Colon (tissue), 2 donors: ENCODE results near the gene BPIFB4.
"Not testable (repeated sequence)": the region's sequence is repeated elsewhere in the genome, so short reads cannot be mapped to it uniquely, and the experiment has no call there.

Experiments
- FAIRE-seq: peaks from 2 replicates; lab custom pipeline; 2012; peaks lifted over from hg19 to GRCh38; lab: Jason Lieb, UNC
- donor health status: control.
- donor health status: control.

The BPIFB4 gene

GRCh38 chr20:33091147-33091546 lies 11.7 kb downstream of the BPIFB4 start:
- FAIRE-seq: no peak

DNA sequence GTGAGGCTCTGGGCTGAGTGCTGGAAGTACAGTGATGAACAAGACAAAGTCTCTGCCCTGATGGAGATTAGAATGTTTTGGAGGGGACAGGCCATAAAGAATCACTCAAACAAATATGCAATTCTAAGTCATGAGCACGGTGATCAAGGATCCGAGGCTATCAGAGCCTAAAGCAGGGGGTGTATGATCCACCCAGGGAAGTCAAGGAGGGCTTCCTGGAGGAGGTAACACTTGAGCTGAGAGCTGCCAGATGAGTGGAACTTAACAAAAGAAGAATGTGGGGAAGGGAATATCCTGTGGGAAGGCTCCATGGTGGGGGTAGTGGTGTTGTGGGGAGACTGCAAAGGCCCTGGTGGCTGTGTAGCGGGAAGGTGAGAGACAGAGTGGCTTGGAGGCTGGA lies 12.2 kb downstream of the BPIFB4 start:
- FAIRE-seq: no peak

GRCh38 chr20:33092361-33092760 lies 12.9 kb downstream of the BPIFB4 start:
- no peak for FAIRE-seq

GRCh38 chr20:33093074-33093473 lies 13.6 kb downstream of the BPIFB4 start:
- FAIRE-seq: no peak

GRCh38 chr20:33093582-33093981 lies 14.1 kb downstream of the BPIFB4 start:
- no peak for FAIRE-seq

DNA sequence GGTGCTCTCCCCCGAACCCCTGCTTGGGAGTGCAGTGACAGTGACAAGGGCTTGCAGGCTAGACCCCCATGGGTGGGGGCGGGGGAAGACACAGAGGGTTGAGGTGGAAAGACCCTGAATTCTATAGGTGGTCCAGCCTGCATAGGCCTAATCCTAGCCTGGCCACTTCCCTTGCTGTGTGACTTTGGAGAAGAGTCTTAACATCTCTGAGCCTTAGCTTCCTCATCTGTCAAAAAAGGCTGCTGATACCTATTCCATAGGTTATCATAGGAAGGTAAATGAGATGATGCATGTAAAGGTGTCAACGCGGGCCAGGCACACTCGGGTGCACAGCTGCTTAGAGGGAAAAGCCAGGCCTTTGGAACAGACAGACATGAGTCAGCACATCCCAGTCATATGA lies 15.8 kb downstream of the BPIFB4 start:
- FAIRE-seq: no peak

GRCh38 chr20:33095902-33096584 lies 16.6 kb downstream of the BPIFB4 start:
- not testable (repeated sequence) for FAIRE-seq

DNA sequence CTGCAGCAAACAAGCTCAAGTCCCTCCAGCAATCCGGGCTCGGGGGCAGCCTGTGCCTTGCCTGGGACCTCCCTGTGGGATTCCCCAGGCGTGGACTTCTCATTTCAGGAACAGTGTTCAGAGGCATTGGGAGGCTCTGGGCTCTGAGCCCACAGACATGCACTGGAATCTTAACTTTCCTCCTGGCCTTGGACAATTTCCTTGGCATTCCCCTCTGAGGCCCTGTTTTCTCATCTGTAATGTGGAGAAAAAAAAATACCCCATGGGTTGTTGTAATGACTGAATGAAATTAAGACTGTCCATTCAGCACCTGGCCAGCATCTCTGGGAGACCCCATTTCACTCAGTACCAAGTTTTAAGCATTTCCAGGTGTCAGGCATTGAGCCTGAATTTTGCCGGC lies 17.6 kb downstream of the BPIFB4 start:
- no peak for FAIRE-seq

DNA sequence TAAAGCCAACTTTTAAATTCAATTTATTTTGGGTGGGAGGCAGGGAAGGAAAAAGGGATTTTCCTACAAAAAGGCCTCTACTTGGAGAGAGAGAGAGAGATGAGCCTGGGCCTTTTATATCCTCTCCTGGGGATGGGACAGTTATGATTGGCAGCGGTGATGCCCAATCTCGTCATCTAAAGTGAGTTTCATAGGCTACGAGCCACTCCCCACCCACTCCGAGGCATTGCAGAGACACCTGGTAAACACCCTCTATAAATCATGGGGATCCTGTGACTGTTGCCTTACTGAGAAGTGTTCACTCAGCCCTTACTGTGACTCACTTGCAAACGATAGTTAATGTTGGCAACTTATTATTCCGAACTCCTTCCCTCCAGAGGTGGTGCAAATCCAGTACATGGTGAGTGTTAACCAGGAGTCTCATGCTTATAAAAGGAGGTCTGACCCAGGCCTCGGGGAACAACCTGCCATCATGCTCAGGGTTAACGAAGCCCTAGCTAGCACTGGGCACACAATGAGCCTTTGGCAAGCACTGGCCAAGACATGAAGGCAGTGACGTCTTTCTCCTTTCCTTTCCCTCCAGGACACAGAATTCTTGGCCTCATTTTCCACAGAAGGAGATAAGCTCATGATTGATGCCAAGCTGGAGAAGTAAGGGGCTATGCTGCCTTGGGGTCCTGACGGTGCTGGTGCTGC lies 20.5 kb downstream of the BPIFB4 start:
- no peak for FAIRE-seq

DNA sequence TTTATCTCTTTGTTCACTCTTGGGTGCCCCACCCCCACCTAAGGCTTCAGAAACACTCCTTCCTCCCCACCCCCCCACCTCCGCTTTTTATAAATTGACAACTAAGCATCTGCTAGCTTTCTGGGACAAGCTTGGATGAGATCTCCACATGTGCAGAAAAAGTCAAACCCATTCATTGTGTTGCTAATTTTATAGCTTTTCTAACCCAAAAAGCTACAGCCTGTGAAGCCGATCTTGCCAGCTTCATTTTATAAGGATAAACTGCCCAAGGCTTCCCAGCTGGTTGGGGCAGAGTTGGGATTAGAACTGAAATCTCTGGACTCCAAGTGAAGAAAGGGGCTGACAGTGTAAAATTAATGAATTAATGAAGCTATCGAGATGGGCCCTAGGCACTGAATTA lies 24.1 kb downstream of the BPIFB4 start:
- FAIRE-seq: no peak

DNA sequence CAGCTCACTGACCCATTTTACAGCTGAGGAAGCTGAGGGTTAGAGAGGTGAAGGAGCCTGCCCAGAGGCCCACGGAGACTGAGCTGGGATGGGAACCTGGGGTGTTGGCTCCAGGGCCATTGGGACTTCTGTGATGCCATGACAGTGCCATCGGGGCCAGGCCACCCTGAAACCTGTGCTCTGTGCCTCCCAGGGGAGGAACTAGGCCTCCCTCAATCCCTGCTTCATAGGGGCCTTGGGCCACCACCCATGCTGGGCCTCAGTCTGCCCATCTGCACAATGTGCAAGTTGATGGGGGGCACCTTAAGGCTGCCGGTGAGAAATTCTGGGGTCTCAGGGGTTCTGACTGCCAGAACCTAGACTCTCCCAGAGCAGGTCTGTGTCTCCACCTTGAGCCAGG lies 24.9 kb downstream of the BPIFB4 start:
- no peak for FAIRE-seq

- no peak for FAIRE-seq
Measured at GRCh38 chr20:33105316-33105924, 26.0 kb downstream of the BPIFB4 start.

DNA sequence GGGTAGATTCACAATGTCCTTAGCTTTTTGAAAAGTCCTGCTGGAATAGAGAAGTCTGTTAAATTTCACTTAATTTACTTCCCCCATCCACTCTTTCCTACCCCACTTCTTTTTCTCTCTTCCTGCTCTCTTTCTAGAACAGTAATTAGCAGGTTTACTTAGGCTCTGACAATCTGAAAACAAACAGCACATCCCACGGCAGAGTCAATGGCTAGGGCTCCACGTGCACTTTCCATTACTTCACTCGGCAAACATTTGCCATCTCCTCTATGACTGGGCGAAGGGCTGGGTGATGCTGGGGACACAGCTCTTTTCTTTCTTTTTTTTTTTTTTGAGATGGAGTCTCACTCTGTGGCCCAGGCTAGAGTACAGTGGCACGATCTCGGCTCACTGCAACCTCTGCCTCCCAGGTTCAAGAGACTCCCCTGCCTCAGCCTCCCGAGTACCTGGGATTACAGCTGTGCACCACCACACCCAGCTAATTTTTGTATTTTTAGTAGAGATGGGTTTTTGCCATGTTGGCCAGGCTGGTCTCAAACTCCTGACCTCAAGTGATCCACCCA lies 26.7 kb downstream of the BPIFB4 start:
- not testable (repeated sequence) for FAIRE-seq

DNA sequence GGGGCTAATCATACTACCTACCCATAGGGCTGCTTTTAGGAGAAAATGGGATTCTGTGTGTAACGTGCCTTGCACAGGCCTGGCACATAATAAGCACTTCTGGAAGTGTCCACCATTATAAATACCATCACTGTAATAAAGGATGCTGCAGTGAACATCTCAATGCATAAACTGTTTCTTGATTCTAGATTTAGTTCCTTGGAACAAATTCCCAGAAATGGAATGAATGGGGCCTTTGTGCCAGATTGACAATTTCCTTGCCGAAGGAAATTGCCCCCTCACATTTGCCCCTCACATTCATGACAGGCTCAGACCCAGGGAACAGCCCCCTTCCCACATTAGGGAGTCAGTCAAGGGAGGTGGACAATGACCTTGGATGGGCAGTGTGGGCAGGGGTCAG lies 29.2 kb downstream of the BPIFB4 start:
- no peak for FAIRE-seq

GRCh38 chr20:33110147-33110825 lies 30.8 kb downstream of the BPIFB4 start:
- no peak for FAIRE-seq

GRCh38 chr20:33111306-33111705 lies 31.9 kb downstream of the BPIFB4 start:
- FAIRE-seq: no peak

DNA sequence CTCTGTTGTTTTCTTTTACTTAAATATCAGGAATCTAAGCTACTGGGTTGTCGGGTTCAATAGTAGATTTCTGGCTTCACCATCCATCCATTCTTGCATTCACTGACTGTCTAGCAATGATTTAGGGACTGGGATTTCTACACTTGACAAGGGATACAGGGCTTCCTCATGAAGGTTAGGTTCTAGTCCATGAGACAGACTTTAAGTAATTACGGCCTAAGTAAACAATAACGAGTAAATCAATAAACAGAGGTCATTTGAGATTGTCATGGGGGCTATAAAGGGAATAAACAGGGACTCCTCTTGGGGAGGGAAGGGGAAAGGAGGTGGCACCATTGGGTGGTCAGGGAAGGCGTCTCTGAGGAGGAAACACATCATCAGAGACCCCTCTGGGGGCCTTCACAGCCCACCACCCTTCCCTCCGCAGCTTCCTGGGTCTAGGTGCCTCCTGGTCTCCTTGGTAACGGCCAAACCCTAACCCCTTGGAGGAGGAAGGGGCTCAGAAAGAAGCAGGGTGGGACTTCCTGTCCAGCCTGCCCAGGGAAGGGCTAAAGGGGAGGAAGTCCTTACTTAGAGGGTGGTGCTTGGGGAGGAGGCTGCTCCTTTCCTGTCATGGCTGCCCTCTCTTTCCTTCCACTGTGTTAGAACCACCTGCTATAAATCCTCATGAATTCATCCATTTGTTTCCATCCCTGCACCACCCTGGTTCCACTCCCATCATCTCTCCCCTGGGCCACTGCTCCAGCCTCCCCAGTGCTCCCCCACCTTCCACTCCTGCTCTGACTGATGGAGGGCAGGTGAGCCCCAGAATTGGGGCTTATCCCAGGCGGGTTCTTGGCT lies 33.3 kb downstream of the BPIFB4 start:
- FAIRE-seq: no peak

- no peak for FAIRE-seq
Measured at GRCh38 chr20:33113387-33113908, 34.0 kb downstream of the BPIFB4 start.

DNA sequence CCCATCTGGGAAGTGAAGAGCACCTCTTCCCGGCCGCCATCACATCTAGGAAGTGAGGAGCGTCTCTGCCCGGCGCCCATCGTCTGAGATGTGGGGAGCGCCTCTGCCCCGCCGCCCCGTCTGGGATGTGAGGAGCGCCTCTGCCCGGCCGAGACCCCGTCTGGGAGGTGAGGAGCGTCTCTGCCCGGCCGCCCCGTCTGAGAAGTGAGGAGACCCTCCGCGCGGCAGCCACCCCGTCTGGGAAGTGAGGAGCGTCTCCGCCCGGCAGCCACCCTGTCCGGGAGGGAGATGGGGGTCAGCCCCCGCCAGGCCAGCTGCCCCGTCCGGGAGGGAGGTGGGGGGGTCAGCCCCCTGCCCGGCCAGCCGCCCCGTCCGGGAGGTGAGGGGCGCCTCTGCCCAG lies 36.1 kb downstream of the BPIFB4 start:
- not testable (repeated sequence) for FAIRE-seq

- no peak for FAIRE-seq
Measured at GRCh38 chr20:33119725-33120720, 40.6 kb downstream of the BPIFB4 start.
